ENCODE measurements around the gene TTYH2. TPM values are rescaled to one million over a fixed set of nuclear protein-coding genes. Genes with fewer than 3 reads are reported as not detected.

The TTYH2 gene
- total RNA-seq, 1 donor from 2014 or later, result 3.4 TPM

- DNase-seq (ENCODE audit: extremely low spot score in 2 of 2), result no peak
- intact Hi-C loops (cut with DNase I), result no loop called here
- H3K36me3 ChIP-seq, result no peaks in the 10 kb centered on the region
- H3K4me1 ChIP-seq, result peaks cover 7% of the 10 kb centered on the region
- H3K9me3 ChIP-seq, result no peaks in the 10 kb centered on the region
- TF ChIP-seq POLR2AphosphoS5 (IDR thresholded peaks at IDR 0.05; ENCODE audit: insufficient read depth in 1 of 2, low read depth in 1 of 2) (peak in 1 of 2 donors; percentile 6), POLR2A (IDR thresholded peaks at IDR 0.05) (no peak)
- H3K27me3 ChIP-seq, result no peaks in the 10 kb centered on the region
- H3K27ac ChIP-seq, result no peak overlapping the region
- H3K4me3 ChIP-seq, result no peak overlapping the region
Measured at GRCh38 chr17:74192950-74193781, 20.2 kb upstream of the TTYH2 start.

DNA sequence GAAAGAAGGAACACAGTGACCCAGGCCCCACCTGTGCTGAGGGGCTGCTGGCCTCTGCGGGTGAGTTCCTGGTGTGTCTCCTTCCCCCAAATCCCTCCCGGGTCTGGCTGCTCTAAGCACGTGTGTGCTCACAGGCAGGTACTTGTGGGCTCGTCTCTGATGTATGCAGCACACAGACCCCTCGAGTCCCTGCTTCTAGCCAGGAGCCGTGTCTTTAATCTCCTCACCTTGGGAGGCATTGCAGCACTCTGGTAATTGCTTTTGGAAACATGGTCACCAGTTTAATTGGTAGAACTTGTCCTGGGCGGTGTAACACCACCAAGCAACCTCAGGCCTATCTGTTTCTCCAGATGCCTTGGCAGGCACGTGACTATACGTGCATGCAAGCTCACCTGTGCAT, 18.7 kb upstream of the TTYH2 start:
- Histone ChIP-seq H3K9me3 (no peaks in the 10 kb centered on the region), H3K36me3 (no peaks in the 10 kb centered on the region), H3K4me1 (peaks cover 12% of the 10 kb centered on the region), H3K27me3 (no peaks in the 10 kb centered on the region), H3K4me3 (no peak overlapping the region), H3K27ac (no peak overlapping the region)
- TF ChIP-seq POLR2AphosphoS5 (IDR thresholded peaks at IDR 0.05; ENCODE audit: insufficient read depth in 1 of 2, low read depth in 1 of 2) (no peak), POLR2A (IDR thresholded peaks at IDR 0.05) (no peak), CTCF (IDR thresholded peaks at IDR 0.05) (no peak)
- intact Hi-C loops (cut with DNase I), result no loop called here
- DNase-seq (ENCODE audit: extremely low spot score in 2 of 2), result no peak

GRCh38 chr17:74196541-74197317, 16.6 kb upstream of the TTYH2 start:
- no peaks in the 10 kb centered on the region for H3K9me3 ChIP-seq
- no peak for DNase-seq (ENCODE audit: extremely low spot score in 2 of 2)
- H3K4me3 ChIP-seq, result no peak overlapping the region
- peaks cover 15% of the 10 kb centered on the region for H3K4me1 ChIP-seq
- no peaks in the 10 kb centered on the region for H3K27me3 ChIP-seq
- H3K36me3 ChIP-seq, result no peaks in the 10 kb centered on the region
- intact Hi-C loops (cut with DNase I), result no loop called here
- no peak for TF ChIP-seq POLR2AphosphoS5 (IDR thresholded peaks at IDR 0.05; ENCODE audit: insufficient read depth in 1 of 2, low read depth in 1 of 2)
- H3K27ac ChIP-seq, result no peak overlapping the region

DNA sequence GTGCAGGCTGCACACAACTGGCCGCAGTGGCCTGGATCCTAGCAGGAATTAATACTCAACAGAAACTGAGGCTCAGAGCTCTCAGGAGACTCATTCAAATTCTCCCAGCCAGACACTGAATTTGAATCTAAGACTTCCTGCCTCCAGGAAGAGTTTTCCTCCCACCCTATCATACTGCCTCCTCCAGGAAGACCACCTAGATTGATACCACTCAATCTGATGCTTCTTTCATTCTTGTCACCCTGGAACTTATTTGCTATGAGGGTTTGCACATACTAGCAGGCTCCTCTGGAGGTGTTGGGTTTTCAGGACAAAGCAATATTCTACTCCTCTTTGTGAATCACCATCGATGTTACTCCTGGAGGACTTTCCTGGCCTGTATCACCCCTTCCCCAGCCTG, 15.6 kb upstream of the TTYH2 start:
- Histone ChIP-seq H3K9me3 (no peaks in the 10 kb centered on the region), H3K27me3 (no peaks in the 10 kb centered on the region)
- no peak for TF ChIP-seq CTCF (IDR thresholded peaks at IDR 0.05)
- no peak for TF ChIP-seq POLR2A (IDR thresholded peaks at IDR 0.05)
- TF ChIP-seq POLR2AphosphoS5 (IDR thresholded peaks at IDR 0.05; ENCODE audit: insufficient read depth in 1 of 2, low read depth in 1 of 2), result no peak

DNA sequence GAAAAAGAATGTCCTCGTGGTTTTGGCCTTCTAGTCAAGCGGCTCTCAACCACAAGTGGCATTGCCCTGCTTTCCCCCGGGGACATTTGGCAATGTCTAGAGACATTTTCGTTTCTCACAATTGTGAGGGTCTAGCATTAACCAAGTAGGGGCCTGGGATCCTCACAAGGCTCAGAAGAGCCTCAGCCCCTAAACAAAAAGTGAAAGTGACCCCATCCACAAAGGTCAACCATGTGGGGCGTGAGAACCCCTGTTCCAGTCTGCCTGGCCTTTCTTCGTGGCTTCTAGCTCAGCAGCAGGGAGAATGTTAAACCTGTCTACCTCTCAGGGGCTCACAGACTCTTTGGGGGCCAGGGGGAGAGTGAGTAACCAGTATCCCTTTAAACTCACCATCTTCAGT, 14.7 kb upstream of the TTYH2 start:
- Histone ChIP-seq H3K9me3 (no peaks in the 10 kb centered on the region), H3K4me1 (peaks cover 17% of the 10 kb centered on the region), H3K36me3 (no peaks in the 10 kb centered on the region), H3K27me3 (no peaks in the 10 kb centered on the region), H3K4me3 (no peak overlapping the region), H3K27ac (no peak overlapping the region)
- intact Hi-C loops (cut with DNase I), result no loop called here
- no peak for TF ChIP-seq POLR2AphosphoS5 (IDR thresholded peaks at IDR 0.05; ENCODE audit: insufficient read depth in 1 of 2, low read depth in 1 of 2)
- DNase-seq (ENCODE audit: extremely low spot score in 2 of 2), result no peak

More for the DNA sequence above, 15.6 kb upstream of the TTYH2 start:
- H3K4me3 ChIP-seq, result no peak overlapping the region
- intact Hi-C loops (cut with DNase I), result no loop called here
- no peak for DNase-seq (ENCODE audit: extremely low spot score in 2 of 2)
- peaks cover 16% of the 10 kb centered on the region for H3K4me1 ChIP-seq
- no peaks in the 10 kb centered on the region for H3K36me3 ChIP-seq
- H3K27ac ChIP-seq, result no peak overlapping the region

DNA sequence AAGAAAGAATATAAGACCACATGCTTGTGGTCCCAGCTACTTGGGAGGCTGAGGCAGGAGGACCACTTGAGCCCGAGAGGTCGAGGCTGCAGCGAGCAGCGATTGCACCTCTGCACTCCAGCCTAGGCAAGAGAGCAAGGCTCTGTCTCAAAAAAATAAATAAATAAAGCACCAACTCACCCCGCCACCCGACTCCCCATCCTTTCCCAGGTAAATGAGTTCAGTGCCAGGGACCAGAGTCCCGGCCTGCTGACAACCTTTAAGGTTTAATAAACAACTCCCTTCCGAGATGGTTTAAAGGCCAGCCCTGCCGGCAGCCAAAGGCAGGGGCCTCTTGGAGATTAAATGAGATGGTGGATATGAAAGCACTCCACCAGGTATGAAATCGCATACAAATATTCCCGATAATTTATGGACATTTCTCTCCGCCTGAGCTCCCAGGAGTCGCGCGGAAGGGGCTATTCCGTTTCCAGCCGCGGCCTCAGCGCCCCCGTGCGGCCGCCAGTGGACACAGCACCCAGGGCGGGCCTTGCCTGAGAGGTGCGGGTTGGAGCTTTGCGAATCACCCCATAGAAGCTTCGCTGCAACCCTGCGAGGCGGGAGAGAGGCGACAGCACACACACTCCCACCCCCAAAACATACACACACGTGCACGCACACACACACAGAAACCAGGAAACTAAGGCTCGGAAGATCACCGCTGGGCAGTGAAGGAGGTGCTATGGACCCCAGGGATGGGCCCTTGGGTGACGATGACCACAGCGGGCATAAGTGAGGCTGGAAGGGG, 13.9 kb upstream of the TTYH2 start:
- no peak for DNase-seq (ENCODE audit: extremely low spot score in 2 of 2)
- peak in 1 of 2 donors; percentile 18 for TF ChIP-seq POLR2AphosphoS5 (IDR thresholded peaks at IDR 0.05; ENCODE audit: insufficient read depth in 1 of 2, low read depth in 1 of 2)
- TF ChIP-seq CTCF (IDR thresholded peaks at IDR 0.05), result peak; percentile 59 to 65 (median 65)
- no peak for TF ChIP-seq POLR2A (IDR thresholded peaks at IDR 0.05)

More for the DNA sequence above, 13.9 kb upstream of the TTYH2 start:
- Histone ChIP-seq H3K36me3 (no peaks in the 10 kb centered on the region), H3K4me1 (peaks cover 20% of the 10 kb centered on the region), H3K27me3 (no peaks in the 10 kb centered on the region), H3K27ac (no peak overlapping the region), H3K9me3 (no peaks in the 10 kb centered on the region), H3K4me3 (no peak overlapping the region)
- intact Hi-C loops (cut with DNase I), result no loop called here

All from vagina (tissue), 2 donors.